GM12872 (cell line): ENCODE measurements around the gene MYF5.

Source experiments
- TF ChIP-seq, protein P1 (sequence below): IDR thresholded peaks from 3 replicates; pipeline ENCODE4 v1.5.1; 2011; ENCODE audit warnings: low read depth, mild to moderate bottlenecking, low read length, moderate library complexity; ENCODE audit not compliant: insufficient read depth

Gene MYF5

DNA sequence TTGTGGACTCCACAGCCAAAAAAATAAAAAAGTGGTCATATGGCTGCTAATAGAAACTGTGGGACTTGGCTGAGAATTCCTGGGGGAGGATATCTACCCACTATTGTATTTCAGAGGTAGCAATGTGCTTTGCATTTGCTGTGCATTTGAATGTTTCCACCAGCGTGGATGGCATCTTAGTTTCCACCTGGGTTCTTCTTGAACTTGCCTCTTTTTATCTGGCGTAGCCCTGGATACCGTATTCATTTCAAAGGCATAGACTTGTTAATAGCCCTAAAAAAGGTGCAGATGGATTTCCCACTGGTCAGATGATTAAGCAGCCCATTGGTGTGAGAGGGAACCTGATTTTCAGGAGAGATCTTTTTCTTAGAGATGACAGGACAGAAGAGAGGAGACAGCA lies 1.9 kb upstream of the MYF5 start:
- TF ChIP-seq, protein P1, sequence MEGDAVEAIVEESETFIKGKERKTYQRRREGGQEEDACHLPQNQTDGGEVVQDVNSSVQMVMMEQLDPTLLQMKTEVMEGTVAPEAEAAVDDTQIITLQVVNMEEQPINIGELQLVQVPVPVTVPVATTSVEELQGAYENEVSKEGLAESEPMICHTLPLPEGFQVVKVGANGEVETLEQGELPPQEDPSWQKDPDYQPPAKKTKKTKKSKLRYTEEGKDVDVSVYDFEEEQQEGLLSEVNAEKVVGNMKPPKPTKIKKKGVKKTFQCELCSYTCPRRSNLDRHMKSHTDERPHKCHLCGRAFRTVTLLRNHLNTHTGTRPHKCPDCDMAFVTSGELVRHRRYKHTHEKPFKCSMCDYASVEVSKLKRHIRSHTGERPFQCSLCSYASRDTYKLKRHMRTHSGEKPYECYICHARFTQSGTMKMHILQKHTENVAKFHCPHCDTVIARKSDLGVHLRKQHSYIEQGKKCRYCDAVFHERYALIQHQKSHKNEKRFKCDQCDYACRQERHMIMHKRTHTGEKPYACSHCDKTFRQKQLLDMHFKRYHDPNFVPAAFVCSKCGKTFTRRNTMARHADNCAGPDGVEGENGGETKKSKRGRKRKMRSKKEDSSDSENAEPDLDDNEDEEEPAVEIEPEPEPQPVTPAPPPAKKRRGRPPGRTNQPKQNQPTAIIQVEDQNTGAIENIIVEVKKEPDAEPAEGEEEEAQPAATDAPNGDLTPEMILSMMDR = no peak

DNA sequence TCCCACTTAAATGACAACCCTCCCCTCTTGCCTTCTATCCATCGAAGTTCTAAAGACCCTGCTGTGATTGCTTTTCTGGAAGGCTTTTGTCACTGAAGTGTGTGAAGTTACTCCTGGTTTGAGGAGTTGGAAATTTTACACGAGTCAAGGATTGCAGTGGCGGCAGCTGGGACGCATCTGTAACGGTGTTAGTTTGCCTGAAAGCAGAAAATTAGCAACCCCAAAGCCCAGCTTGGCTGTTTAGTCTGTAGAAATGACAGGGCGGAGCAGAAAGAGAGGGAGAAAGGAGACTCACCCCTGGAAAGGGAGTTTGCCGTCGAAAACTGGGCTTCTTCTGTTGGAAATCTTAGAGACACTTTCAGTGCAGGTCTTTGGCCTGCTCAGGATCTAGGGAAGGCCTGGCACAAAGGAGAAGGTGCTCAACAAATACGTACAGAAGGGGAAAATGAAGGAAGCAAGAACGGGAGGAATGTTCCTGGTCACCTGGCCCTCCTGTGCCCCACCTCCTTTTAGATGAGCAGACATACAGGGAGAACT lies 931 bp upstream of the MYF5 start:
- TF ChIP-seq, protein P1 = no peak

DNA sequence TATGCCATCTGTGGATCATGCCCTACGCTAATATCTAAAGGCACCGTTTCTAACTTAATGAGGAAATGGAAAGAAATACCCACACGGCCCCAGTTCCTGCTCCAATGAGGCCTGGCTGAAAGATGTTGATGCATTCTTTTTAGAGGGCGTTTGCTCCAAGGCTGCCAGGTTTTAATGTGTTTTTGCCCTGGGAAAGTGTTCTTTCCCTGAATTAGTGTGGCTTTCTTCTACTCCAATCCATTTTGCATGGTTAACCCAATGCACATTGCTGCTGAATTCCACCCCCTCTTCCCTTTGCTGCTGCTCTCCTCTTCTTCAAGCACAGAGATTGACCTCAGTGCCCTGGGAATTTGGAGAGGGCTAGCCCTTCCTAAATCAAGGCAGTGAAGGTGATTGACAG lies 1.1 kb downstream of the MYF5 start:
- TF ChIP-seq, protein P1 = no peak

DNA sequence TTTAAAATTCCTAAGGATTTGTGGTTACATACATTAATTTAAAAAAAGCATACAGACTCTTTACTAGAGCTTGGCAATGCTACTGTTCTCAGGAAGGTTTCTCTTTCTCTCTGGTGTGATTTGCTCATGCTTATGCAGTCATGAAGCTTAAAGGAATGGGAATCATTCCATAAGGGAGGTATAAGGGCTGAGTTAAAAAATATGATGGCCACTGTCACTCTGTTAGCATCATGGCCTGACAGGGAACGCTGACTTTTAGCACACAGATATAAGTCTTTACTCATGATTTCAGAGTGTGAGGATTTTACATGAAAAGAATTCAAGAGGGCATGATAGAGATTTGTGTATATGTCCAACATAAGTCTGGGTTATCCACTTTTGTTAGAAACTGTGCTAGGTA lies 3.8 kb downstream of the MYF5 start:
- TF ChIP-seq, protein P1 = no peak

DNA sequence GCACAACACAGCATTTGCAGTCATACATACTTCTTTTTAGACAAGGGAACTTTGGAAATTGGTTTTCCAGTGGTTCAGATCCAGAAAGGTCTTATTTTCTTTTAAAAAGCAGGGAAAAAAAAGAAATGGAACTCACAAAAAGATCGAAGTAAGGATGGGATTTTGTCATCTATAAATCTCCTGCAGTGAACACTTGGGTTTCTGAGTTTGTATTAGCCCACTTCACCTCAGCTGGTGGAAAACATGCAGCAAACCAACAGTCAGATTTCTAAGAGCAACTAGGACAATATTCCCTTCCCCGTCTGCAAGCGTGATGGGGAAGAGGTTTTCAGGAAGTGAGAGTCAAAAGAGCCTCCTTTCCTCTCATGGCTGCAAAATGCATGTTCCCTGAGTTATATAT lies 4.6 kb downstream of the MYF5 start:
- TF ChIP-seq, protein P1 = no peak

DNA sequence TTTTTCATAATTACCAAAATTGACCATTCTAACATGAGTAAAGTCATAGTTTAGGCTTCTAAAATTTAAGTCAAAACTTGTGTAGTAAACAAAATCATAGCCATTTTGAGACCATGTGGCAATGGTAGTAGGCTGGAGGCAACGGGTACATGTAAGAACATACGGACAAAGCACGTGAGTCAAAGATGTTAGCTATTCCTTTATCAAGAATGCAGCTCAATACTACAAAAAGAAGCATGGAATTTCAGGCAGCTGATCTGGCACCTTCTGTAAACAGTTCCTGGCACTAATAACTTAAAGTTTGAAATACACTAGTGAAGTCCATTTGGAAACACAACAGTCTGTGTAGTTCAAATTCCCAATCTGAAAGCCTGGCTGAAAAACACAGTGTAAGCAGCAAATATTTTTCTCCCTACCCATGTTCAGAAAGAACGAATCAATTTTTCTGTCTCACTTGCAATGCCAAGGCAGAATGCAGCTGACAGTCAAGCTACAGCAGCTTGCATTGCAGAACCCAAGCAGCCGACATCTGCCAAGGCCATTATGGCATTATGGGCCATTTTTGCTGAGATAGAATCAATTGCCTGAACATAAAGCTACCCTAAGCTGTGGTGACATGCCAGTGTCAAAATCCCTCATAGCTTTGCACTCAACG lies 29.3 kb downstream of the MYF5 start:
- TF ChIP-seq, protein P1 = no peak

DNA sequence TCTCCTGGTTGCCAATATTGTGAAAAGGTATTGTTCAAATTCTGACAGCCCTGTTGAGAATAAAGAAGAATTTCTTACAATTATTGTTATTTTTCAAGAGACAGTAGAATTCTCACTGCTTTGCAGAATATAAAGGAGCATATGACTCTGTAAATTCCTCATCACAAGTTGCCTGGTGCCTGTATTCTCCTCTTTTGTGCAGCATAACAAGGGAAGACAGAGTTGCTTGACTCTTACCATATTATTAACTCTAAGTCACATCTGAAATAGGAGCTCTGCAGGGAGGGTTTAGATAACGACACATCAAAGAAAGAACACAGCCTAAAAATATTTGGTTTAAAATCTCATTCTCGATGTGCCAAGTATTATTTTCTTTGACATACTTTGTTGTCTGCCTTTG lies 31.1 kb downstream of the MYF5 start:
- TF ChIP-seq, protein P1 = no peak
